ENCODE results near the gene TGFBR2. TPM values are rescaled to one million over a fixed set of nuclear protein-coding genes. Genes with fewer than 3 reads are reported as not detected.
"Not testable (repeated sequence)": the region's sequence is repeated elsewhere in the genome, so short reads cannot be mapped to it uniquely, and the experiment has no call there.

TGFBR2 gene
- total RNA-seq, 1 donor from 2014 or later: 72.1 TPM

GRCh38 chr3:30622047-30622545, 15.7 kb downstream of the TGFBR2 start:
- H3K36me3 Mint-ChIP-seq (ENCODE audit: unreplicated experiment): peaks cover 19% of the 10 kb centered on the region
- H3K27me3 Mint-ChIP-seq (ENCODE audit: unreplicated experiment): no peaks in the 10 kb centered on the region
- TF ChIP-seq, protein P1, sequence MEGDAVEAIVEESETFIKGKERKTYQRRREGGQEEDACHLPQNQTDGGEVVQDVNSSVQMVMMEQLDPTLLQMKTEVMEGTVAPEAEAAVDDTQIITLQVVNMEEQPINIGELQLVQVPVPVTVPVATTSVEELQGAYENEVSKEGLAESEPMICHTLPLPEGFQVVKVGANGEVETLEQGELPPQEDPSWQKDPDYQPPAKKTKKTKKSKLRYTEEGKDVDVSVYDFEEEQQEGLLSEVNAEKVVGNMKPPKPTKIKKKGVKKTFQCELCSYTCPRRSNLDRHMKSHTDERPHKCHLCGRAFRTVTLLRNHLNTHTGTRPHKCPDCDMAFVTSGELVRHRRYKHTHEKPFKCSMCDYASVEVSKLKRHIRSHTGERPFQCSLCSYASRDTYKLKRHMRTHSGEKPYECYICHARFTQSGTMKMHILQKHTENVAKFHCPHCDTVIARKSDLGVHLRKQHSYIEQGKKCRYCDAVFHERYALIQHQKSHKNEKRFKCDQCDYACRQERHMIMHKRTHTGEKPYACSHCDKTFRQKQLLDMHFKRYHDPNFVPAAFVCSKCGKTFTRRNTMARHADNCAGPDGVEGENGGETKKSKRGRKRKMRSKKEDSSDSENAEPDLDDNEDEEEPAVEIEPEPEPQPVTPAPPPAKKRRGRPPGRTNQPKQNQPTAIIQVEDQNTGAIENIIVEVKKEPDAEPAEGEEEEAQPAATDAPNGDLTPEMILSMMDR (IDR thresholded peaks at IDR 0.05): no peak
- no peak overlapping the region for H3K4me3 Mint-ChIP-seq (ENCODE audit: unreplicated experiment)
- no peak overlapping the region for H3K27ac Mint-ChIP-seq (ENCODE audit: unreplicated experiment)
- DNase-seq (ENCODE audit: extremely low spot score, unreplicated experiment): no peak
- H3K4me1 Mint-ChIP-seq (ENCODE audit: unreplicated experiment): peaks cover 70% of the 10 kb centered on the region
- H3K9me3 Mint-ChIP-seq (ENCODE audit: unreplicated experiment): no peaks in the 10 kb centered on the region

DNA sequence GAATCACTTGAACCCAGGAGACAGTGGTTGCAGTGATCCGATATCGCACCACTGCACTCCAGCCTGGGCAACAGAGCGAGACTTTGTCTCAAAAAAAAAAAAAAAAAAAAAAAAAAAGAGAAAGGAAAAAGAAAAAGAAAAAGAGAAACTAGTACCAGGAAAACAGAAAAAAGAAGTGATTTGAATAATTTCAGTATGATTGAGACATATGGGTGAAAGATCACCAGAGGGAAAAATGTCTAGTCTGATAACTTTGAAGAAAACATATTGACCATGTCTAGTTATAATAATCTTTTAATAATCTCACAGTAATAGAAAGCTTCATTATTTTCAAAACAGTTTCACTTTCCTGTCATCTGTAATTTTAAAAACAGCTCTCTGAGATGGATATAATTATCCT, 16.4 kb downstream of the TGFBR2 start:
- H3K4me3 Mint-ChIP-seq (ENCODE audit: unreplicated experiment): no peak overlapping the region
- peaks cover 65% of the 10 kb centered on the region for H3K4me1 Mint-ChIP-seq (ENCODE audit: unreplicated experiment)
- TF ChIP-seq, protein P1 (IDR thresholded peaks at IDR 0.05): no peak
- peaks cover 16% of the 10 kb centered on the region for H3K36me3 Mint-ChIP-seq (ENCODE audit: unreplicated experiment)
- H3K9me3 Mint-ChIP-seq (ENCODE audit: unreplicated experiment): no peaks in the 10 kb centered on the region
- DNase-seq (ENCODE audit: extremely low spot score, unreplicated experiment): no peak
- no peak overlapping the region for H3K27ac Mint-ChIP-seq (ENCODE audit: unreplicated experiment)
- H3K27me3 Mint-ChIP-seq (ENCODE audit: unreplicated experiment): no peaks in the 10 kb centered on the region

DNA sequence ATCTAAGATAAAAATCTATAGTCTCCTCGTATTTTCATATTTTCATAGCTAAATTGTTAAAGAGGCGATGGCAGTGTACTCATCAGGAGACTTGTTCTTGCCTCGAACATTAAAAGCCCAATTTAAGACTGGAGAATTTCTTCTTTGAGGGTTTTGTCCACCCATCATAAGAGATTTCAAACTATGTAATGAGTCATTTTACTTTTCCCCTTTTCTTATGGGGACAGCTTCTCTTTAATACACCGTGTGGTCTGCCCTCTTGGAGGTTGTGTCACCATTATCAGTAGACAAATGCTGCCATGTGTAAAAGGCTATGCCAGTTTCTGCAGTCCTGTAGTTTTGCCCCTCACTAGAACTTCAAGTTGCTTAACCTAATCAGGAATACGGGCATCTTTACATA, 16.9 kb downstream of the TGFBR2 start:
- no peaks in the 10 kb centered on the region for H3K9me3 Mint-ChIP-seq (ENCODE audit: unreplicated experiment)
- peaks cover 16% of the 10 kb centered on the region for H3K36me3 Mint-ChIP-seq (ENCODE audit: unreplicated experiment)
- DNase-seq (ENCODE audit: extremely low spot score, unreplicated experiment): no peak
- H3K4me1 Mint-ChIP-seq (ENCODE audit: unreplicated experiment): peaks cover 64% of the 10 kb centered on the region
- TF ChIP-seq, protein P1 (IDR thresholded peaks at IDR 0.05): no peak
- H3K27me3 Mint-ChIP-seq (ENCODE audit: unreplicated experiment): no peaks in the 10 kb centered on the region
- H3K4me3 Mint-ChIP-seq (ENCODE audit: unreplicated experiment): no peak overlapping the region
- no peak overlapping the region for H3K27ac Mint-ChIP-seq (ENCODE audit: unreplicated experiment)

DNA sequence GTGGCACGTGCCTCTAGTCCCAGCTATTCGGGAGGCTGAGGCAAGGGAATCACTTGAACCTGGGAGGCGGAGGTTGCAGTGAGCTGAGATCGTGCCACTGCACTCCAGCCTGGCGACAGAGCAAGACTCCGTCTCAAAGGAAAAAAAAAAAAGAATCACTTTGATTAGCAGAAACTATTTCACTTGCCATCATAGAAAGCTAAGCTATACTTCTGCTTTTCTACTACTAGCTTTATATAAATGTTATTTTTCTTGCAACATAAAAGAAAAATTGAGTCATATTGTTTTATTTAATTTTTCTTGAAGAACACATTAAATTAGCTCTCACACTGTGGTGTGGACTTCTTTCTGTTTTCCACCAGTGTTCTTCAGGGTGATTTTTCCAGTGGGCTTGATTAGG, 18.1 kb downstream of the TGFBR2 start:
- peaks cover 16% of the 10 kb centered on the region for H3K36me3 Mint-ChIP-seq (ENCODE audit: unreplicated experiment)
- not testable (repeated sequence) for H3K9me3 Mint-ChIP-seq (ENCODE audit: unreplicated experiment); H3K4me3 Mint-ChIP-seq (ENCODE audit: unreplicated experiment); DNase-seq (ENCODE audit: extremely low spot score, unreplicated experiment); H3K27ac Mint-ChIP-seq (ENCODE audit: unreplicated experiment); H3K27me3 Mint-ChIP-seq (ENCODE audit: unreplicated experiment)
- H3K4me1 Mint-ChIP-seq (ENCODE audit: unreplicated experiment): peaks cover 58% of the 10 kb centered on the region

DNA sequence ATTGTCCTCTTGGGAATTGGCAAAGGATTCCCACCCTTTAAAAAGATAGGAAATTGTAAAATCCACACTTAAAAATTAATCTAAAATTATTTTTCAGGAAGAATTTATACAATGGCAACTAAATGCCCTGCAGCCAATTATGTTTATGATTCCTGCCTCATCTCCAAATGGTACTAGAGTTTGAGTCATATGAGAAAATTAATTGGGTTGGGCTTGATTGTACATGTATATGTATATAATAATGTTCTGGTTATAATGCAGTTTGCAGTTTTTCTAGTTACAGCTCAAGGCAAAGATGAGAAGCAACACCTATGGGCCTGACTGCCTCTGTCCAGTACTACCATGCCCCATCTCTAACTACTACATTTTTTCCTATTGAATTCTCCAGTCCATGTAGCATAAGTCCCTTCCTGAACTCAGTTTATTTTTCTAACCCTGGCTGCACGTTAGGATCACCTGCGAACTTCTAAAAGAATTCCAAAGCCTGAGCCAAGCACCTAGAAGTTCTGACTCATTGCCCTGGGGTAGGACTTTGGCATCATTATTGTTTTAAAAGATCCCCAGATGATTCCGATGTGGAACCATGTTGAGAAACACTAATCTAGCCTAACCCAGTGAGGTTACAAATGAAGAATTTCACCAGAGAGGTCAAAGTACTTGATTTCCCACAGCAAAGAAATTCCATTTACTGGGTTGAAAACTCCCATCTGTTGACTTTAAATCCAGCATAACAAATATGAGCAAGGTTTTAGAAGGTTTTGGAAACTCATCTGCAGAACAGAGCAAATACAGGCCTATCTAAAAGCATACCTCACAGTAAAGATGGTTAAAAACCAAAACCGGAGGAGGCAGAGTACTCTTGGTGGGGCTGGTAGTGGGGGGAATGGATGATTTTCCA, 19.4 kb downstream of the TGFBR2 start:
- Mint-ChIP-seq H3K36me3 (ENCODE audit: unreplicated experiment) (peaks cover 23% of the 10 kb centered on the region), H3K27me3 (ENCODE audit: unreplicated experiment) (no peaks in the 10 kb centered on the region), H3K9me3 (ENCODE audit: unreplicated experiment) (no peaks in the 10 kb centered on the region), H3K4me1 (ENCODE audit: unreplicated experiment) (peaks cover 63% of the 10 kb centered on the region), H3K27ac (ENCODE audit: unreplicated experiment) (peak overlapping the region; percentile 76), H3K4me3 (ENCODE audit: unreplicated experiment) (no peak overlapping the region)
- no peak for DNase-seq (ENCODE audit: extremely low spot score, unreplicated experiment)
- TF ChIP-seq, protein P1 (IDR thresholded peaks at IDR 0.05): no peak
